IPS-20b (cell line): Measurements from ENCODE around the gene ARHGAP44.

ENCODE experiments used
- H3K27ac ChIP-seq: one replicate; pipeline ENCODE4 v1.5.1; 2013; ENCODE audit warnings: low read length
- H3K27me3 ChIP-seq: 2 replicates; pipeline ENCODE4 v1.6.1; 2013; ENCODE audit warnings: mild to moderate bottlenecking, low read length, inconsistent platforms; ENCODE audit not compliant: insufficient read depth
- H3K36me3 ChIP-seq: 2 replicates; pipeline ENCODE4 v1.6.1; 2013; ENCODE audit warnings: low read depth, mild to moderate bottlenecking, inconsistent platforms, low read length, moderate library complexity; ENCODE audit not compliant: insufficient read depth
- H3K4me1 ChIP-seq: 2 replicates; pipeline ENCODE4 v1.6.1; 2013; ENCODE audit warnings: mild to moderate bottlenecking, control low read depth, inconsistent platforms, low read length, moderate library complexity; ENCODE audit not compliant: insufficient read depth
- H3K4me3 ChIP-seq: 2 replicates; pipeline ENCODE4 v1.5.1; 2013; ENCODE audit warnings: mild to moderate bottlenecking, low read length, inconsistent platforms
- H3K9ac ChIP-seq: 2 replicates; pipeline ENCODE4 v1.6.1; 2013; ENCODE audit warnings: low read depth, mild to moderate bottlenecking, inconsistent platforms, low read length, moderate library complexity
- H3K9me3 ChIP-seq: 2 replicates; pipeline ENCODE4 v1.6.1; 2013; ENCODE audit warnings: mild to moderate bottlenecking, low read depth, low read length, inconsistent platforms; ENCODE audit not compliant: insufficient read depth

Gene ARHGAP44

DNA sequence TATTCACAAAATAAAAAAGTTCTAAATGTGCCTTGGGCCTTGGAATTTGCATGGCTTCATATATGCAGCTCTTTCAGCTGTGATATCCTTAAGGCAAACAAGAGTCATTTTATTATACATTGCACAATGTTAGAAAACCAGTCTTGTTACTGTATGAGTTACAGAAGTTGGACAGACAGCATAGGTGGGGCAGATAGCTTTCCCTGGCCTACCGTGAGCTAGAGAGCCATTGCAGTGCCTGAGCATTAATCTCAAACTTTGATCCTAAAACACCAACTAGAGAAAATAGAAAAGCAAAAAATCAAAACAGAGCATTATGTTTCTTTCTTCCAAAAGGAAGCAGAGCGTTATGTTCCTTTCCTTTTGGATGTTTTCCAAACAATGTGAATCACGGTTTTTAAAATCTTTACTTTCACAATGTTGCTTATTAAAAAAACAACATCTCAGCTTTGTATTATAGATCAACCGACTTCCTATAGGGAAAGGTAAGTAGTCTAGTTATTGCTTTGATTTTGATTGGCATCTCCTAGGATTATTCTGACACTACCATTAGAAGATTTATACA lies 32.2 kb downstream of the ARHGAP44 start:
- no peaks in the 10 kb centered on the region for H3K27me3 ChIP-seq
- no peak overlapping the region for H3K27ac ChIP-seq
- no peaks in the 10 kb centered on the region for H3K36me3 ChIP-seq
- H3K9me3 ChIP-seq: no peaks in the 10 kb centered on the region
- no peak overlapping the region for H3K9ac ChIP-seq
- H3K4me3 ChIP-seq: no peak overlapping the region
- no peaks in the 10 kb centered on the region for H3K4me1 ChIP-seq

DNA sequence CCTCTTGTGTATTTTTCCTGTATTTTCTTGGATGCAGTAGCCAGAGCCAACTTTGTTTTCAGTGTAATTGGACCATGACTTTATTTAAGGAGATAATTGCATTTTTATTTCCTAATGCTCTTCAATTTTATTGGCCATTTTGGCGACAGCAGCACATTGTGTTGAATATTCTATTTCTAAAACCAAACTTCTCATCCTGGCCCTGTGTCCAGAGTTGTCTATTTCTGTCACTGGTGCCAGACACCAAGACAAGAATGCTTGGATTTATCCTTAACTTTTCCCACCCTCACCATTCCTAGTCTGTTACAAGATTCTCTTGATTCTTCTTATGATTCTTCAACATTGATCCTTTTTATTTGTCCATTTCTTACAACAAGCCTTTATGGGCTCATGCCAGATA lies 37.1 kb downstream of the ARHGAP44 start:
- no peak overlapping the region for H3K27ac ChIP-seq
- H3K9me3 ChIP-seq: peaks cover 15% of the 10 kb centered on the region; the same call in 1 of the 2 replicates
- no peak overlapping the region for H3K9ac ChIP-seq
- H3K4me1 ChIP-seq: no peaks in the 10 kb centered on the region
- no peak overlapping the region for H3K4me3 ChIP-seq
- no peaks in the 10 kb centered on the region for H3K27me3 ChIP-seq
- no peaks in the 10 kb centered on the region for H3K36me3 ChIP-seq

DNA sequence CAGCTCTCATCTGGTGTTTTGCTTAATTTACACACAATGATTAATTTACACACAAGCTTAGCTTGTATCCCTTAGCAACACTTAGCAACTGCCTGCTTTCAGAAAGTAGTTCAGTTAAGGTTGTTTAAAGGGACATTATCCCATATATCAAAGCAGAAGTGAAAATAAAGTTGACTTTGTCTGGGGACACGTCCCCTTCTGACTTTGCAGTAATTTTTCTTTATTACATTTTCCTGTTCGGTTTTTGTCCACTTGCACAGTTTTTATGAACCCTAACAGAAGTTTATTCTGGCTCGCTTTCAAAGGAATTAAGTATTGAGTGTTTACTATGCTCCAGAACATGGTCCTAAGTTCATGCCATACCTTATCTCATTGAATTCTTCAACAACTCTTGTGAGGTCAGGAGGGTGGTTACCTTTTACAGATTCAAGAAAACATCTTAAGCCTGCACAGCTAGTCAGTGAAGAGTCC lies 41.5 kb downstream of the ARHGAP44 start:
- H3K9ac ChIP-seq: no peak overlapping the region
- H3K9me3 ChIP-seq: peaks cover 28% of the 10 kb centered on the region
- H3K36me3 ChIP-seq: no peaks in the 10 kb centered on the region
- H3K27ac ChIP-seq: no peak overlapping the region
- no peaks in the 10 kb centered on the region for H3K4me1 ChIP-seq
- no peak overlapping the region for H3K4me3 ChIP-seq
- no peaks in the 10 kb centered on the region for H3K27me3 ChIP-seq

DNA sequence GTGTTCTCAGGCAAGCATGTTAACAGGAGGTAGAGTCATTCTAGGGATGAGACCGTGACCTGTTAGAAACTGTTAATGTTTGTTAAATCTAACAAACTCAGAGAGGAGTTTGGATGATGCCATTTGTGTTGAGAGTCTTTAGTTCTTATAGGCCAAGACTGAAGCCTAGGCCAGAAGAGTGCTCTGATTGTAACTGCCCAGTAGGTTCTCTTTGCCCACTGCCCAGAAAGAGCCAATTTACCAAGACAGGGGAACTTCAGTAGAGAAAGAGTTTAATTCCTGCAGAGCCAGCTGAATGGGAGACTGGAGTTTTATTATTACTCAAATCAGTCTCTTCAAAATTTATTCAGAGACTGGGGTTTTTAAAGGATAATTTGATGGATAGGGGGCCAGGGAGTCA lies 42.5 kb downstream of the ARHGAP44 start:
- Histone ChIP-seq H3K4me3 (no peak overlapping the region), H3K27me3 (no peaks in the 10 kb centered on the region), H3K4me1 (no peaks in the 10 kb centered on the region), H3K27ac (no peak overlapping the region), H3K9me3 (peaks cover 28% of the 10 kb centered on the region), H3K9ac (no peak overlapping the region), H3K36me3 (no peaks in the 10 kb centered on the region)

DNA sequence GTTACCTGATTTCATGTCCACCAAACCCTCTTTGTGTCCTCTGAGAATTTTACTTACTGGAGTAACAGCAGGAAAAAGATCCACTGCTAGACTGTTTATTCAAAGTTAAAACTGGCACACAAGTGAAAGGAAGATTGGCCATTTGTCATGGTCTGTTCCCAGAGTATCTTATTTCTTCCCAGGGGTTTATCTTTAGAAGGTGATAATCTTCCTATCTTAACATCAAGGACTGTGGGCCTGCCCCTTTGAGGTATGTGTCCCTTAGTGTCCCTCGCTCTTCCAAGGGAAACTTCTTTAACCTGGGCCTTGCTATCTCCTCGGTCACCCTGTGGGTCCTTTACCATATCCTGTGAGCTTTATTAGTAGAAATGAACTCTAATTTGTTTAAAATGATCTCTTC lies 49.7 kb downstream of the ARHGAP44 start:
- Histone ChIP-seq H3K27ac (no peak overlapping the region), H3K4me1 (no peaks in the 10 kb centered on the region), H3K27me3 (no peaks in the 10 kb centered on the region), H3K9ac (no peak overlapping the region), H3K9me3 (no peaks in the 10 kb centered on the region), H3K4me3 (no peak overlapping the region), H3K36me3 (no peaks in the 10 kb centered on the region)

DNA sequence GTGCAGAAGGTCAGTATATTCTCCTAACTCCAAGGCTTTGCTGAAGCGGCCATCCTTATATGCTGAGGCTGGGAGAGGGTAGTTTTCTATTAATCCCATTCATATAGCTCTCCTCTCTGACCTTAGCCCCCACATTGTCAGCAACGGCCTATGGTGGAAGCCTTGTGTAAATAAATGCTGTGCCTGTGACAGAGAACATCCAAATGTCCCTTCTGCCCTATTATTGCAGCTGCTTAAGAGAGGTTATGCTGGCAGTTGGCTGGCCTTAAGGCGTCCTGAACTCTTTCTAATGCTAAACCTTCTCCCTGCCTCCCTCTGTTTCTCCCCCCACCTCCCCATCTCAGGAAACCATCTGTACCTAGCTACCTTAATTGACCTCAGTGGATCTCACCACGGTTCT lies 53.6 kb downstream of the ARHGAP44 start:
- H3K27ac ChIP-seq: no peak overlapping the region
- no peak overlapping the region for H3K9ac ChIP-seq
- H3K9me3 ChIP-seq: no peaks in the 10 kb centered on the region
- no peaks in the 10 kb centered on the region for H3K36me3 ChIP-seq
- no peaks in the 10 kb centered on the region for H3K27me3 ChIP-seq
- no peaks in the 10 kb centered on the region for H3K4me1 ChIP-seq
- no peak overlapping the region for H3K4me3 ChIP-seq

DNA sequence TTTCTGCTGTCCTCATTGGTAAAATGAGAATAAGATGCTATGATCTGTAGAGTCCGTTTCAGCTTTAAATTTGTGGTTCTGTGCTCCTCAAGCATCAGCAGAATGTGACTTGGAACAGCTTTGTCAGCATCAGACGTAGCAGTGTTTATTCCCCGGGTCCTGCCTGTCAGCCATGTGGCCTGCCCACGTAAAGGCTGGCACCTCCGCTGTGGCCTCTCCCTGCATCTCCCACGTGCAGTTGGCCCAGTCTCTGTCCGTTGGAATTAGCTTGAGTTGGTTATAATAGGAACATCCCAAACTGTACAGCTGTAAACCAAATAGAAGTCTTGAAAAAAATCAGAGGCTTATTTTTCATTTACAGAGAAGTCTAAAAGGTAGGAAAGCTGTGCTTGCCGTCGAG lies 61.7 kb downstream of the ARHGAP44 start:
- Histone ChIP-seq H3K9ac (no peak overlapping the region), H3K27me3 (no peaks in the 10 kb centered on the region), H3K9me3 (no peaks in the 10 kb centered on the region), H3K27ac (no peak overlapping the region), H3K4me3 (no peak overlapping the region), H3K4me1 (no peaks in the 10 kb centered on the region), H3K36me3 (no peaks in the 10 kb centered on the region)

DNA sequence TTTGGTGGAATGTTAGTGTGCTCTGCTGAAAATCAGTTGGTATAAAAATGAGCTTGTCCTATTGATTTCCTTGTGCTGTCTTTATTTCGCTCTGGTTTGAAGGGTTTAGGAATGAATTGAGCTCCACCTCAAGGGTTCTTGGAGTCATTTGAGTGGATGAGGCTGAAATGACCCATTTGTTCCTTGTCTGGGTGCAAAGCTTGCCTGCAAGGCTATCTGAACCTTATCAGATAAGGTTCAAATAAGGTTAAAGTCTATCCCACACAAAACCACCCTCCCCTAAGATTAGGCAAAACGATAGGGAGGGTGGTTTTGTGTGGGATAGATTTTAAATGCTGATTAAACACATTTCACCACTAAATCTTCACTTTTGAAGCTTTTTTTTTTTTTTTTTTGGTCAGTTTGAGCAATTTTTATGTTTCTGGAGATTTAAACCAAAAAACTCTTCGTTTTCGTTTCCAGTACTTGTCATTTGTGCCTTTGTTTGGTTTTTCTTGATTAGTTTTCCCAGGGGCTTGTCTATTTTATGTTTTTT lies 62.7 kb downstream of the ARHGAP44 start:
- Histone ChIP-seq H3K4me1 (no peaks in the 10 kb centered on the region), H3K9ac (no peak overlapping the region), H3K4me3 (no peak overlapping the region), H3K9me3 (no peaks in the 10 kb centered on the region), H3K36me3 (no peaks in the 10 kb centered on the region), H3K27me3 (no peaks in the 10 kb centered on the region), H3K27ac (no peak overlapping the region)

DNA sequence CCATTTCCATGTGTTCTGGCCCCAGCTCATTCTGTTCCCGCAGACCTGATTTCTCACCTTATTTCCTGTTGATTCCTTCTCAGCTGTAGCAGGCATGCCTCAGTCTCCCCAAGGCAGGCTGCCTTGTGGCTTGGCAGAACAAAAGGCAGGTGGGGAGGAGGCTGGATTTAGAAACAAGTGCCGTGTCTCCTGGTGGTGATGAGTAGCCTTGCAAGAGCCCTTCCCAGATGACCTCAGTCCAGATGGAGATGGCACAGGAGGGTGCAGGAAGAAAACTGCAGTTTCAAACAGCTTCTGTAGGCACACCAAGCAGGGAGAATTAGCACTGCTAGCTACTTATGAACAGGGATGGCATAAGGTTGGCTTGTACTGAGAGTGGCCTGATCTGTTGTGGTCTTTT lies 64.6 kb downstream of the ARHGAP44 start:
- no peaks in the 10 kb centered on the region for H3K36me3 ChIP-seq
- H3K4me3 ChIP-seq: no peak overlapping the region
- no peak overlapping the region for H3K27ac ChIP-seq
- H3K27me3 ChIP-seq: no peaks in the 10 kb centered on the region
- no peaks in the 10 kb centered on the region for H3K4me1 ChIP-seq
- H3K9me3 ChIP-seq: no peaks in the 10 kb centered on the region
- H3K9ac ChIP-seq: no peak overlapping the region

DNA sequence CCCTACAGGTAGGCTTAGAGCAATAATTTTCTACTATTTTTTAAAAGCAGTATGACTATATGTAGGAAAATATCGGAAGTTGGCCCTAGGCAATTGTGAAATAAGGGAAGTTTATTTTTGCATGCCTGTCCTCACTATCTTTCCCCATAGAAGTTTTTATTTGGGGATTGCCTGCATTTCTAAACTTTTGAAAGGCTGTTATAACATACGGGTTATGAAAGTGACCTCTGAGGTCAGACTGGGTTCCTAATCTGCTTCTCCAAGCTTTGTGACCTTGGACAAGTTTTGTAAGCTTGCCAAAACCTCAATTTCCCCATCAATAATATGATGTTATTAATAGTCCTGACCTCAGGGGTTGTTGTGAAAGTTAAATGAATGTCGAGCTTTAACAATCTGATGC lies 67.1 kb downstream of the ARHGAP44 start:
- H3K36me3 ChIP-seq: no peaks in the 10 kb centered on the region
- no peak overlapping the region for H3K9ac ChIP-seq
- H3K4me1 ChIP-seq: no peaks in the 10 kb centered on the region
- H3K9me3 ChIP-seq: no peaks in the 10 kb centered on the region
- no peak overlapping the region for H3K27ac ChIP-seq
- no peaks in the 10 kb centered on the region for H3K27me3 ChIP-seq
- no peak overlapping the region for H3K4me3 ChIP-seq

DNA sequence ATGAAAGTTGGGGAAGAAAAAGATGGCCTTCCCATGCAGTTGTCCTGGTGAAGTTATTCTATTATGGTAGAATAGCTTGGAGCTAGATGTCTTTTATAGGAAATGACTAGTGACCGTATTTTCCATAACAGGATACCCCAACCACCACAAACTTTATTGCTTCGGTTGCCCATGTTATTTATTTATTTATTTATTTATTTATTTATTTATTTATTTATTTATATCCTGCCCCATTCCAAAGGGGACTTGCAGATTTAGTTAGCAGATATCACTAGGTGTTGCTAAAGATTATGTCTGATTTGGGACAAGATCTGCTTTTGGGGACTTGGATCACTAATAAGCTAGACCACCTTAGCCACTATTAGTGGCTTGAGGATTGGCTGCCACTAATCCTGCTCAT lies 68.3 kb downstream of the ARHGAP44 start:
- H3K4me3 ChIP-seq: no peak overlapping the region
- H3K27me3 ChIP-seq: no peaks in the 10 kb centered on the region
- no peak overlapping the region for H3K27ac ChIP-seq
- H3K9ac ChIP-seq: no peak overlapping the region
- no peaks in the 10 kb centered on the region for H3K9me3 ChIP-seq
- no peaks in the 10 kb centered on the region for H3K4me1 ChIP-seq
- H3K36me3 ChIP-seq: no peaks in the 10 kb centered on the region

DNA sequence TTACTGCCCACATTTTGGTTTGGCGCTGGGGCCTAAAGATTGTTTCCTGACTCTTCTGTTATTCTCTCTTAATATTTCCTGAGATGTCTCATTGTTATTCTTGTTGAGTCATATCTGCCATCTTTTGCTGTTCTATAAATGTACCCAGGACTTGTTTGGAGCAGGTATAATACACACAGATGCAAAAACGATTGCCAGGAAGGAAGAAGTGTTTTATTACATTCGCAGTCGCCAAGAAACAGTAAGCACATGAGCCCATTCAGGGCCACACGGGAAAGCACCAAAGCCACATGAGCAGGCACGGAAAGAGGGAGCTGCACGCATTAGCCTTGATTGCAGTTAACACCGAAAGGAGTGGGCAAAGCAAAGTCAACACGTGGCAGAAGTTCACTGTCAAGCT lies 70.2 kb downstream of the ARHGAP44 start:
- Histone ChIP-seq H3K9me3 (no peaks in the 10 kb centered on the region), H3K36me3 (no peaks in the 10 kb centered on the region), H3K27ac (no peak overlapping the region), H3K4me1 (no peaks in the 10 kb centered on the region), H3K27me3 (no peaks in the 10 kb centered on the region), H3K9ac (no peak overlapping the region), H3K4me3 (no peak overlapping the region)
